Adipocyte (in vitro differentiated cells): Measurements from ENCODE around the gene SMAD4.

Experiments
- DNase-seq: peaks from one replicate; pipeline ENCODE4 v3.0.0-alpha.2; 2015; ENCODE audit warnings: low read depth
- H3K27me3 ChIP-seq: replicated peaks from 2 replicates; pipeline ENCODE4 v1.7.0; 2013; ENCODE audit warnings: mild to moderate bottlenecking, low read length, moderate library complexity; ENCODE audit not compliant: control insufficient read depth, insufficient read depth
- H3K36me3 ChIP-seq: 2 replicates; pipeline ENCODE4 v1.7.0; 2013; ENCODE audit warnings: low read length, mild to moderate bottlenecking, moderate library complexity; ENCODE audit not compliant: control insufficient read depth, insufficient read depth, severe bottlenecking
- H3K4me1 ChIP-seq: 2 replicates; pipeline ENCODE4 v1.7.0; 2013; ENCODE audit warnings: mild to moderate bottlenecking, low read length, moderate library complexity; ENCODE audit not compliant: control insufficient read depth, insufficient read depth
- H3K4me3 ChIP-seq: 2 replicates; pipeline ENCODE4 v1.7.0; 2013; ENCODE audit warnings: mild to moderate bottlenecking, low read length, moderate library complexity
- H3K9ac ChIP-seq: 2 replicates; pipeline ENCODE4 v1.7.0; 2013; ENCODE audit warnings: mild to moderate bottlenecking, low read length, moderate library complexity
- H3K9me3 ChIP-seq: 2 replicates; pipeline ENCODE4 v1.7.0; 2013; ENCODE audit warnings: mild to moderate bottlenecking, low read length, moderate library complexity; ENCODE audit not compliant: control insufficient read depth

Gene SMAD4

DNA sequence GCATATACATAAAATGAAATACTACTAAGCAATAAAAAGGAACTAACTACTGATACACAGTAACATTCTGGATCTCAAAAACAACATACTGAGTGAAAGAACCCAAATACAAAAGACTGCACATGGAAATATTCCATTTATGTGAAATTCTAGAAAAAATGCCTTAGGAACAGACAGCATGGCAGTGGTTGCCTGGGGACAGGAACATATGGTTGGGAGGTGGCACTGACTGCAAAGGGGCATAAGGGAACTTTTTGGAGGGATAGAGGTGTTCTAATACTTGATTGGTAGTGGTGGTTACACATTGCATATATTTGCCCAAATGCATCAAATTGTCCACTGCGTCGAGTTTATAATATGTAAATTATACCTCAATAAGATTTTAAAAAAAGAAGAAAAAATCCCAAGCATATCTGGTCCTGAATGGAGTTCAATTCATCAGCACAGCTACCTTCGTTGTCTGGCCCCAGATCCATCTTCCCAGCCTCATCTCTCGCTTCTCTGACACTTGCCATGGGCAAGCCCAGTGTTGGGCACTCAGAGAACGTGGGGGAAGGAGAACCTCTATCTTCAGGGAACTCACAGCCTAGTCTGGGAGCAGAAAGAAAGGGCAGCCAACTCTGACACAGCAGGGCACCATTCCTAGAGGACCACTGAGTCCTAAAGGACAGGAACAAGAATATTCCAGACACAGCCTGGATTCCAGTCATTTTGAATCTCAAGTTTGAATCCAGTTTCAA, 8.6 kb upstream of the SMAD4 start:
- H3K27me3 ChIP-seq: no peaks in the 10 kb centered on the region
- no peaks in the 10 kb centered on the region for H3K36me3 ChIP-seq
- H3K4me1 ChIP-seq: no peaks in the 10 kb centered on the region
- H3K9me3 ChIP-seq: no peaks in the 10 kb centered on the region
- no peak overlapping the region for H3K9ac ChIP-seq
- H3K4me3 ChIP-seq: no peak overlapping the region
- DNase-seq: no peak

- H3K4me3 ChIP-seq: no peak overlapping the region
- DNase-seq: no peak
- H3K9me3 ChIP-seq: no peaks in the 10 kb centered on the region
- H3K36me3 ChIP-seq: no peaks in the 10 kb centered on the region
- peaks cover 17% of the 10 kb centered on the region for H3K4me1 ChIP-seq
- H3K9ac ChIP-seq: no peak overlapping the region
- H3K27me3 ChIP-seq: no peaks in the 10 kb centered on the region
Measured at GRCh38 chr18:51025512-51025911, 4.5 kb upstream of the SMAD4 start.

GRCh38 chr18:51028201-51028805, 1.7 kb upstream of the SMAD4 start:
- H3K27me3 ChIP-seq: no peaks in the 10 kb centered on the region
- H3K9me3 ChIP-seq: no peaks in the 10 kb centered on the region
- H3K4me3 ChIP-seq: no peak overlapping the region
- H3K9ac ChIP-seq: no peak overlapping the region
- no peaks in the 10 kb centered on the region for H3K36me3 ChIP-seq
- H3K4me1 ChIP-seq: peaks cover 33% of the 10 kb centered on the region
- DNase-seq: peak; percentile 23

GRCh38 chr18:51029378-51029693, 677 bp upstream of the SMAD4 start:
- no peak for DNase-seq
- Histone ChIP-seq H3K27me3 (no peaks in the 10 kb centered on the region), H3K36me3 (peaks cover 3% of the 10 kb centered on the region), H3K9me3 (no peaks in the 10 kb centered on the region), H3K9ac (peak overlapping the region; percentile 90), H3K4me1 (peaks cover 33% of the 10 kb centered on the region), H3K4me3 (peak overlapping the region; percentile 90)

GRCh38 chr18:51030537-51031258, 685 bp downstream of the SMAD4 start:
- Histone ChIP-seq H3K4me3 (peak overlapping the region; percentile 90), H3K9ac (peak overlapping the region; percentile 90), H3K27me3 (no peaks in the 10 kb centered on the region), H3K9me3 (no peaks in the 10 kb centered on the region), H3K36me3 (peaks cover 3% of the 10 kb centered on the region), H3K4me1 (peaks cover 34% of the 10 kb centered on the region)
- DNase-seq: peak; percentile 87

DNA sequence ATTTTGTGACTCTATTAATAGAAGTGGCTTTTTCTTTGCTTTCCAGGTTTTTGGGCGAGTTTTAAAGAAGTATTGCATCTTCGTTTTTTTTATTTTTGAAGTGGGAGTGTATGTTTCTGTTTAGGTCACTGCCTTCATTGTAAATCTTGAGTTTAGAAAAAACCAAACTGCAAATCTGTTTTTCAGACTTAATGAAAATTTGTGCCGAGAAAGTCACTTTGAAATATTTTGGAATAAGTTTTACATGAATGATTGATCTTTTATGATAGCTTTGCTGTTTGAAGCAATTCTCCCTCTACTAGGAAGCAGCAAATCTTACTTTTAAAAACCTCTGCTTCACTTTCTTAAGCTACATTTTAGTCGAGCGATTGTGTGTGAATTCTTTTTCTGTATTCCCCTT, 2.2 kb downstream of the SMAD4 start:
- H3K27me3 ChIP-seq: no peaks in the 10 kb centered on the region
- H3K9me3 ChIP-seq: no peaks in the 10 kb centered on the region
- H3K4me1 ChIP-seq: peaks cover 43% of the 10 kb centered on the region
- H3K36me3 ChIP-seq: peaks cover 3% of the 10 kb centered on the region
- H3K9ac ChIP-seq: peak overlapping the region; percentile 90
- peak; percentile 18 for DNase-seq
- peak overlapping the region; percentile 90 for H3K4me3 ChIP-seq

GRCh38 chr18:51037230-51037629, 7.2 kb downstream of the SMAD4 start:
- Histone ChIP-seq H3K9ac (no peak overlapping the region), H3K4me1 (peaks cover 54% of the 10 kb centered on the region), H3K9me3 (no peaks in the 10 kb centered on the region), H3K27me3 (no peaks in the 10 kb centered on the region), H3K36me3 (peaks cover 3% of the 10 kb centered on the region), H3K4me3 (no peak overlapping the region)
- DNase-seq: no peak

DNA sequence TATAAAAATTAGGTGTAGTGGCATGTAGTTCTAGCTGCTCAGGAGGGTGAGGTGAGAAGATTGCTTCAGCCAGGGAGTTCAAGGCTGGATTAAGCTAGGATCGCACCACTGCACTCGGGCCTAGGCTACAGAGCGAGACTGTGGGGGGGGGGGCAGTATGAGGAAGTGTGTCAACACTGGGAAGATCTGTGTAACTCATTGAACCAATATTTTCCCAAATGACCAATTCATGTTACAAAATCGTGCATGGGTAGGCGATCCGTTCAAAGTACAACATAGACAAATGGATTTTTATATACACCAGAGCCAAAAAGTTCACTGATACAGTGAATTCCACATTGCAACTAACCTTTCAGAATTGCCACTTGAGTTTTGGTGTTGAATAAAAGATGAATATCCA, 8.1 kb downstream of the SMAD4 start:
- no peaks in the 10 kb centered on the region for H3K27me3 ChIP-seq
- DNase-seq: no peak
- peaks cover 45% of the 10 kb centered on the region for H3K4me1 ChIP-seq
- H3K36me3 ChIP-seq: peaks cover 3% of the 10 kb centered on the region
- H3K9me3 ChIP-seq: no peaks in the 10 kb centered on the region
- H3K9ac ChIP-seq: no peak overlapping the region
- H3K4me3 ChIP-seq: peak overlapping the region; percentile 12

GRCh38 chr18:51039138-51040112, 9.4 kb downstream of the SMAD4 start:
- no peak for DNase-seq
- Histone ChIP-seq H3K9me3 (no peaks in the 10 kb centered on the region), H3K36me3 (no peaks in the 10 kb centered on the region)

GRCh38 chr18:51041677-51042352, 11.8 kb downstream of the SMAD4 start:
- DNase-seq: no peak
- Histone ChIP-seq H3K4me3 (no peak overlapping the region), H3K9ac (no peak overlapping the region), H3K36me3 (peaks cover under 1% of the 10 kb centered on the region), H3K27me3 (no peaks in the 10 kb centered on the region), H3K9me3 (no peaks in the 10 kb centered on the region), H3K4me1 (peaks cover 51% of the 10 kb centered on the region)

More at GRCh38 chr18:51039138-51040112, 9.4 kb downstream of the SMAD4 start:
- Histone ChIP-seq H3K9ac (no peak overlapping the region), H3K27me3 (no peaks in the 10 kb centered on the region), H3K4me1 (peaks cover 45% of the 10 kb centered on the region), H3K4me3 (no peak overlapping the region)
